HG03103 (cell line): ENCODE data around the gene ALKBH8.
"Not testable (repeated sequence)": the region's sequence is repeated elsewhere in the genome, so short reads cannot be mapped to it uniquely, and the experiment has no call there.

ENCODE experiments used
- ATAC-seq: cut with Tn5 transposase; IDR thresholded peaks from one replicate; pipeline ENCODE4 v1.9.1; 2021; ENCODE audit warnings: low read depth; ENCODE audit not compliant: unreplicated experiment

Gene ALKBH8

GRCh38 chr11:107577346-107577711 lies 11.8 kb upstream of the ALKBH8 start:
- ATAC-seq = no peak

DNA sequence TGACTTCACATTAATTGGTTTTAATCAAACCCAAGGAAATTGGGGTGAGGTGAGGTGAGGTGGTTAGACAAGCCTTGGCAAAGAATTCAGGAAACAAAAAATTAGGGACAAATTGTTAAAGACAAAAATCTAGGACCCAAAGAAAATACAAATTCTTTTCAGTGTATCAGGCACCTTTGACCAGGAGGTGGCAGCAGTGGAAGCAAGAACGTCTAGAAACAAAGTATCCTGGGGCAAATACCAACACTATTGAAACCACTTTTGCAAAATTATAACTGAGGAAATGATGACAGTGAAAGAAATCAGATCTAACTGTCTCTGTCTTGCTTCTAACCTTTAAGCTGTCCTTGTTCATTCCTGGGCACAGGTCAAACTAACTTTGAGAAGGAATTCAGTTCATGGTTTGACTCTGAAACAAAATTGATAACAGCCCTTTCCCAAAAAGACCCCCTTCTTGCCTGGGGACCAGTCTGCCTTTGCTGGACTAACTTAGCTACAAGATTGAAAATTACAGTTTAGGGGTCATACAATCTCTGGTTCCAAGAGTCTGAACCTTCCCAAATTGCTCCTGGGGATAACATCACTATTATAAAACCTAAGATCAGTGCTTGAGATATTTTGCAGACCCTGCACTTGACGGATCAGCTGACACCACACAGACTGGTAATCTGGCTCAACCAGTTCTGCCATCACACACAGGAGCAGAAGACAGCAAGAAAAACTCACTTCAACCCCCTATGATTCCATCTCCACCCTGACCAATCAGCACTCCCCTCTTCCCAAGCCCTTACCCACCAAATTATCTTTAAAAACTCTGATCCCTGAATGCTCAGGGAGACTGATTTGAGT lies 11.2 kb upstream of the ALKBH8 start:
- peak; percentile 68 for ATAC-seq

- no peak for ATAC-seq
Measured at GRCh38 chr11:107573438-107573837, 7.9 kb upstream of the ALKBH8 start.

- ATAC-seq = no peak
Measured at GRCh38 chr11:107570015-107570414, 4.5 kb upstream of the ALKBH8 start.

DNA sequence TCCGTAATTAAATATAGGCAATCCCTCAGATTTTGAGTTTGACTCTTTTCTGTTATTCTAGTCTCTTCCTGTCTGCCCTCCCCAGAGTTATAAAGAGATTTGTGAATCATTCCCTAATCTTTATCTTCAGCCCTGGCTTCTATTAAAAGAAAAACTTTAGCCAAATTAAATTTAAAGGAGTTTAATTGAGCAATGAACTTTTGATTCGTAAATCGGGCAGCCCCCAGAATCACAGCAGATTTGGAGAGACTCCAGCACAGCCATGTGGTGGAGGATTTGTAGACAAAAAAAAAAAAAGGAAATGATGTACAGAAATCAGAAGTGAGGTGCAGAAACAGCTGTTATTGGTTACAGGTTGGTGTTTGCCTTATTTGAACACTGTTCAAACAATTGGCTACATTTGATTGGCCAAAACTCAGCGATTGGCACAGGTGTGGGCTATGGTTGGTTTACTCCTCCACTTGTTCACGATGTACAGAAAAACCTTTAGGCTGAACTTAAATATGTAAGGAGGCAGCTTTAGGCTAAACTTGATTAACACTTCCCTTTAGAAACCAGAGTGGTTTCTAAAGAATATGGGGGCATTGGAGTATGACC lies 2.3 kb upstream of the ALKBH8 start:
- peak; percentile 27 for ATAC-seq

DNA sequence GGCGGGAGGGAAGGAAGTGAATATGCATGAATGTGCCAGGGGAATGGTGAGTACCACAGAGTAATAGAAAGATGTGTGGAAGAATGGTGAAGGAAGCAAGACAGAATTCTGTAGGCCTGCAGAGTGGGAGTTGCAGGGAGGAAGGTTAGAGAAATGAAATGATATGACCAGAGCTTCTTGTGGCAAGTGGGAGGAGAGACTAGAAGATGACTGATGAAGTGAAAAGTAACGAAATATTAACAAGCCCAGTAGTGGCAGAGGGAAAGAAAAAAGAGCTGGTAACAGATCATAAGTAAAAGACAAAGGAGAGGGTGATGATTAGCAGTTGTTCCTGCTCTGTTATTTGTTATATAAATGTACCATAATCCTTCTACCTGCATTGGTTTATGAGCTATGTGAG lies 1.0 kb upstream of the ALKBH8 start:
- no peak for ATAC-seq

DNA sequence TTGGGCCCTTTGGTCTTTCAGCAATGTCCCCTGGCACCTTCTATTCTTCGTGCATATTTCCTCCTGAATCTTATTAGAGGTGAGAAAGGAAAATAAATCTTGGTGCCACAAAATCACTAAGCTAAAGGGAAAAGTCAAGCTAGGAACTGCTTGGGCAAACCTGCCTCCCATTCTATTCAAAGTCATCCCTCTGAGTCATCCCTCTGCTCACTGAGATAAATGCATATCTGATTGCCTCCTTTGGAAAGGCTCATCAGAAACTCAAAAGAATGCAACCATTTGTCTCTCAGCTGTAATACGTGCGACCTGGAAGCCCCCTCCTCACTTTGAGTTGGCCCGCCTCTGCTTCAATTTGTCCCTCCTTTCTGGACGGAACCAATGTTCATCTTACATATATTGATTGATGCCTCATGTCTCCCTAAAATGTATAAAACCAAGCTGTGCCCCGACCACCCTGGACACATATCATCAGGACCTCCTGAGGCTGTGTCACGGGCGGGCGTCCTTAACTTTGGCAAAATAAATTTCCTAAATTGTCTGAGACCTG lies 493 bp upstream of the ALKBH8 start:
- ATAC-seq = not testable (repeated sequence)

GRCh38 chr11:107564877-107565218 lies 687 bp downstream of the ALKBH8 start:
- ATAC-seq = peak; percentile 2

DNA sequence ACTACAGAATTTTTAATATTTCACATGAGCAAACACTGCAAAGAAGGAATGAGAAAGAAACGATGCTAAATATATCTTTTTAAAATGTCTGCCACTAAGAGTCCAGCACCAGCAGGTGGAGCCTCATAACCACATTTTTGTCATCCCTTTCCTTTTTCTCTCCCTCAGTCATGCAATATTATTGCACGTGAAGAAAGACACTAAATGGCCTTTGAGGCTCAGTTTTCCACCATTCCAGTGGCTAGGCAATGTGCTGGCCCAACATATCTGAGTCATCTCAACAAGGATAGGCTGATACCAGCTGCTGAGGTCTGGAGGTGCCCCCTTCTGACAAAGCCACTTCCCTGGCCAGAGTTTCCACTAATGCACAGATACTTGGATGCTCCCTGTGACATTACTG lies 1.8 kb downstream of the ALKBH8 start:
- peak; percentile 32 for ATAC-seq

GRCh38 chr11:107562647-107563208 lies 2.8 kb downstream of the ALKBH8 start:
- no peak for ATAC-seq

DNA sequence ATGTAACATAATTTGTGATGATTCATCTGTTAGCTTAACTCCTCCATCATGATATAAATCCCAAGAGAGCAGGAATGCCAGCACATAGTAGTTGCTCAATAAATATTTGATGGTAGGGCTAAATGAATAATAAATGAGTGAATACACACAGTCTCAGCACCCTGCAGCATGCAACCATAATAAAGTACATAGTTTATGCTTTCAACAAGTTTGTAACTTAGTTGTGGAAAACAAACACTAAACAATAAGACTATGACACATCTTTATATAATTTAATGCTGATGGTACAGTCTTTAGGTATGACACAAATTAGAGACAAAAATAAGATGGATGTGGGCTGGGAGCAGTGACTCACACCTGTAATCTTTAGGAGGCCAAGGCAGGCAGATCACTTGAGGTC lies 3.8 kb downstream of the ALKBH8 start:
- no peak for ATAC-seq

DNA sequence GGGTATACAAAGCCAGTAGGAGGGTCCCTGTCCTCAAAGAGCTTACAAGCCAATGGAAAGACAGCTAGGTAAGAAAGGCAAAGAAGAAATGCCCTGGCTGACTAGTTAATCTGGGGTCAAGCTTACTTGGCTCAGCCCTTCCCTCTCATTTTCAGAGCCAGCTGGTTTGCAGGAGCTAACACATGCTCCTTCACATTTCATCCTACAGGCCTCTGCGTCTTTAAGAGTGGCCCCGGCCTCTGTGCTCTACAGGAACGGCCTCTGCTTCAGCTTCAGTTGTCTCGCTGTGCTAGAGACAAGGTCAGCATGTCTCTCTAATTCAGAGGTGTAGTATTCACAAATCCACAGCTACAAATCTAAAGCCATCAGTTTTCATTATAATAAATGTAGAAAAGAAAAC lies 15.2 kb downstream of the ALKBH8 start:
- ATAC-seq = no peak

GRCh38 chr11:107549954-107550285 lies 15.6 kb downstream of the ALKBH8 start:
- no peak for ATAC-seq

DNA sequence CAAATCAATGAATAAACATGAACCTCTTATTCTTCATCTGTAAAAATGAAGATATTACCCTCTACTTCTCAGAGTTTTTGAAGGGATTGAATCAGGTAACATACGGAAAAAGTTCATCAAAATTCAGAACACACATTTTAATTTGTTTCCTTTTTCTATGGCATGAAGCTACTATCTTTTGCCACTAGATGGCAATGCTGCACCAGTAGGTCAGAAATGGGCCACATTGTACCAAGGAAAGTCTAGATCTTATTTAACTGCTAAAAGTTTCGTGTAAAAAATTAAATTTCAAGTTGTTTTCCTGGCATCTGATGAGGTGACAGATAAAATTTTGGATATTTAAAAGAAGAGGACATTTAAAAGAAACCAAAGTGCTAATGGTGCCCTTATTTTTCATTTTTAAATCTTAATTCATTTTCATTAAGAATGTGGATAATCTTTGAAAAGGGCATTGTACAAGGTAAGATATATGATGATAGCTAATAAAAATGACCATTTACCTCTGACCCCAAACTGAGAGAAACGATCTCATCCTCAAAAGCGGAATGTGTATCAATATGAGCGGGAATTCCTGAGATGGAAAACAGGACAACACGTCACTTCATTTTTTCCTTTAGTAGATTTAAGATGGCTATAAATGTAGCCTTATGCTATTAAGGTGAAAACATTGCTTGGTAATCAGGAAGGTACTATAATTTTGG lies 16.1 kb downstream of the ALKBH8 start:
- ATAC-seq = no peak

DNA sequence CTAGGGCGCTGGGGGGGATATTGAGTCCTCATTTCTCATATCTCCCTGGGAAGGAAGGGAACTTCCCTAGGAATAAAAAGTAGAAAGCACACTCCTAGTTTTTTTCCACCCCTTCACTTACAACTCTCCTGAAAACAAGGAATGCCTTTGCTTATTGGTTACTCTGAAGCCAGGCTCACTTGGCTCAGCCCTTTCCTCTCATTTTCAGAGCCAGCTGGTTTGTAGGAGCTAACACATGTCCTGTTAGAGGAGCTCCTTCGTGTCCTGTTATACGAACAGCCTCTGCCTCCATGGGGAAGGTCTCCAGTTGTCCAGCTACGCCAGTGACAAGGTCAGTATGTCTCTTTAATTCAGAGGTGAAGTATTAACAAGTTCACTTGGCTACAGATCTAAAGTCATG lies 17.6 kb downstream of the ALKBH8 start:
- ATAC-seq = no peak

- ATAC-seq = no peak
Measured at GRCh38 chr11:107545101-107545514, 20.4 kb downstream of the ALKBH8 start.

DNA sequence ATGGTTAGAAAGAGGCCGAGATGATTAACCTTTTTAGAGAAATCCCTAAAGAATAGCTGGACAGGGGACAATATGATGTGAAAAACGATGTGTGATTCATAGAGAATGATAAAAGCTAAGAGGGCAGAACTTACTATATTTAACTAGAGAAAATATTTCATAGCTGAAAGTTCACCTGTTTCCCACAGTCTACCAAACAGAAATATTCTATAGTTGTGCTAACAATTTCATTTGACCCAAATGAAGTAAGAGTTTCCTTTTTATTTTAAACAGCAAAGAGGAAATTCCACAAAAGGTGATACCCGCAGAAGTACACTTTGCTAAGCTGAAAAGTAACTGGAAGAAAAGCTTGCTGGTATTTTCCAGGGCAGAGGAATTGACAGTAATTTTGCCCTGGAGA lies 26.7 kb downstream of the ALKBH8 start:
- no peak for ATAC-seq

- no peak for ATAC-seq
Measured at GRCh38 chr11:107538239-107538638, 27.3 kb downstream of the ALKBH8 start.

DNA sequence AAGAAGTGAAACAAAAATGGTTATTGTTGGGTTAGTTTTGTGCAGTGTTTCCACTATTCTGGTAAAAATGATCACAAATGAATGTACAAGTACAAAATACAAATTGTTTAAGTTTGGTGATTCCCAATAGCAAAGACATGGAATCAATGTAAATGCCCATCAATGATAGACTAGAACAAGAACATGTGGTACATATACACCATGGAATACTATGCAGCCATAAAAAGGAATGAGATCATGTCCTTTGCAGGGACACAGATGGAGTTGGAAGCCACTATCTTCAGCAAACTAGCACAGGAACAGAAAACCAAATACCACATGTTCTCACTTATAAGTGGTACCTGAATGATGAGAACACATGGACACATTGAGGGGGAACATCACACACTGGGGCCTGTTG lies 28.4 kb downstream of the ALKBH8 start:
- not testable (repeated sequence) for ATAC-seq

GRCh38 chr11:107526197-107526596 lies 39.3 kb downstream of the ALKBH8 start:
- ATAC-seq = no peak

GRCh38 chr11:107508858-107509244 lies 56.7 kb downstream of the ALKBH8 start:
- no peak for ATAC-seq
